Measurements from ENCODE around the gene KHK. TPM values are rescaled to one million over a fixed set of nuclear protein-coding genes. Genes with fewer than 3 reads are reported as not detected.

Gene KHK
- total RNA-seq, 4 donors from 2014 or later: 1.2 to 6.1 (median 1.9) TPM

DNA sequence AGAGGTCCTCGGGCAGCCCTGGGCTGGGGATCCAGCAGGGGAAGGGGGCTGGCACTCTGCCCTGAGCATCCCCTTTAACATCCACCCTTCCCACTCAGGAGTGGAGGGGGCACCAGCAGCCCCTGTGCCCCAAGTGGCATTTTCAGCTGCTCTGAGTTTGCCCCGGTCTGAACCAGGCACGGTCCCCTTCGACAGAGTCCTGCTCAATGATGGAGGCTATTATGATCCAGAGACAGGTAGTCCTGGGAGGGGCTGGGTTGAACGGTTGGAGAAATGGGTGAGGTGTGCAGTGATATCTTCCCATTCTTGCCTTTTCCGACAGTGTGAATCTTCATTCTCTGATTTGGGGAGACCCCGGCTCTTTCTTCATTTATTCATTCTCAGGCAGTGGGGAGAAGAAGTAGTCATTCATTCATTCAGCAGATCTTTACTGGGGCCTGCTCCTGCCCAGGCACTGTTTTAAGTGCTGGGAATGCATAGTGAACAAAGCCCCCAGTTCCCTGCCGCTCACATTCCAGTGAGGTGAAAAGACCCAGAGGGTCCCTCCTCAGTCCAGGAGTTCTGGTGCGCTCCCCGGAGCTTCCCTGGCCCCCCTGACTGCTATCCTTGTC, 1.4 kb upstream of the KHK start:
- ATAC-seq: no peak
- Histone ChIP-seq H3K4me1 (peaks cover 6 to 83% (median 35%) of the 10 kb centered on the region in 3 donors), H3K4me3 (peak overlapping the region; percentile 58 to 65), H3K36me3 (peaks cover 0 to 19% of the 10 kb centered on the region in 2 donors), H3K27ac (peak overlapping the region; percentile 79 to 98 (median 90)), H3K9me3 (no peaks in the 10 kb centered on the region), H3K27me3 (no peaks in the 10 kb centered on the region)
- 43 to 67% methylated on average over 1 to 3 of the region's 10 CpGs for WGBS, 2 donors (ENCODE audit: low coverage in 1 of 2)
- TF ChIP-seq POLR2AphosphoS5 (IDR thresholded peaks at IDR 0.05) (no peak), POLR2A (IDR thresholded peaks at IDR 0.05) (no peak), EP300 (IDR thresholded peaks at IDR 0.05) (no peak)
- TF ChIP-seq, protein P1, sequence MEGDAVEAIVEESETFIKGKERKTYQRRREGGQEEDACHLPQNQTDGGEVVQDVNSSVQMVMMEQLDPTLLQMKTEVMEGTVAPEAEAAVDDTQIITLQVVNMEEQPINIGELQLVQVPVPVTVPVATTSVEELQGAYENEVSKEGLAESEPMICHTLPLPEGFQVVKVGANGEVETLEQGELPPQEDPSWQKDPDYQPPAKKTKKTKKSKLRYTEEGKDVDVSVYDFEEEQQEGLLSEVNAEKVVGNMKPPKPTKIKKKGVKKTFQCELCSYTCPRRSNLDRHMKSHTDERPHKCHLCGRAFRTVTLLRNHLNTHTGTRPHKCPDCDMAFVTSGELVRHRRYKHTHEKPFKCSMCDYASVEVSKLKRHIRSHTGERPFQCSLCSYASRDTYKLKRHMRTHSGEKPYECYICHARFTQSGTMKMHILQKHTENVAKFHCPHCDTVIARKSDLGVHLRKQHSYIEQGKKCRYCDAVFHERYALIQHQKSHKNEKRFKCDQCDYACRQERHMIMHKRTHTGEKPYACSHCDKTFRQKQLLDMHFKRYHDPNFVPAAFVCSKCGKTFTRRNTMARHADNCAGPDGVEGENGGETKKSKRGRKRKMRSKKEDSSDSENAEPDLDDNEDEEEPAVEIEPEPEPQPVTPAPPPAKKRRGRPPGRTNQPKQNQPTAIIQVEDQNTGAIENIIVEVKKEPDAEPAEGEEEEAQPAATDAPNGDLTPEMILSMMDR (IDR thresholded peaks at IDR 0.05): no peak

GRCh38 chr2:27085673-27086089, 891 bp upstream of the KHK start:
- Histone ChIP-seq H3K9me3 (no peaks in the 10 kb centered on the region), H3K36me3 (peaks cover 0 to 19% of the 10 kb centered on the region in 2 donors), H3K27ac (peak overlapping the region; percentile 79 to 98 (median 90)), H3K4me3 (peak overlapping the region; percentile 58 to 65), H3K4me1 (peaks cover 6 to 78% (median 30%) of the 10 kb centered on the region in 3 donors), H3K27me3 (no peaks in the 10 kb centered on the region)
- no CpG with 5 or more reads among the region's 38 CpGs for WGBS, 2 donors (ENCODE audit: low coverage in 1 of 2)
- TF ChIP-seq POLR2A (IDR thresholded peaks at IDR 0.05) (peak in 1 of 2 donors; percentile 31), EP300 (IDR thresholded peaks at IDR 0.05) (no peak), POLR2AphosphoS5 (IDR thresholded peaks at IDR 0.05) (peak; percentile 69)
- TF ChIP-seq, protein P1 (IDR thresholded peaks at IDR 0.05): peak in 3 of 4 experiments; percentile 33 to 84 (median 48)
- ATAC-seq: peak; percentile 60

DNA sequence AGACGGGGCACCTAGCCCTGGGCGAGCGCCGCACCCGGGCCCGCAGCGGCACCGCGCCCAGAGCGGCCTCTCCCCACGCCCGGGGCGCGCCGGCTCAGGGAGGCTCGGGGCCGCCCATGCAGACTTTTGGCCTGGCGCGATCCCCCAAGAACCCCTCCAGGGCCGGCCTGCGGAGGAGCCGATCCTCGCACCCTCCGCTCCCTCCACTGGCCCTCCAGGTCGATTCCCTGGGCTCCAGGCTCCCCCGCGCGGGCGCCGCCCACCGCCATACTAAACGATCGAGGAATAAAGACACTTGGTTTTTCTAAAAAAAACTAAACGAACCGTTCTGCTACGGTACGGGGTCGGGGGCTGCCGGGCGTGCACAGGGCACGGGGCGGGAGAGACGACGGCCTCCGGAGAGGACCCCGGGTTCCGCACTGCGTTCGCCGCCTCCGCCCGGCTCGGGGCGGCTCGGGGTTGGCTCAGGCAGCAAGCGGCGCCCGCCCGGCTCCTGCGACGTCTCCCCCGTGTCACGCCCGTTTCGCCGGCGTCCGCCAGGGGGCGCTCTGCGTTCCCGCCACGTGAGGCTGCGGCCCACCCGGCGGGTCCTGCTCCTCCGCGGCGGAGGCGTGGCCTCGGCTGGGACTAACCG, 365 bp upstream of the KHK start:
- WGBS, 2 donors (ENCODE audit: low coverage in 1 of 2): 0% methylated on average over 15 of the region's 81 CpGs; no CpG with 5 or more reads in 1 of the 2 donors
- ATAC-seq: peak; percentile 95
- peaks cover 6 to 73% (median 28%) of the 10 kb centered on the region in 3 donors for H3K4me1 ChIP-seq
- H3K9me3 ChIP-seq: no peaks in the 10 kb centered on the region
- H3K4me3 ChIP-seq: peak overlapping the region; percentile 58 to 65
- peaks cover 0 to 19% of the 10 kb centered on the region in 2 donors for H3K36me3 ChIP-seq
- H3K27me3 ChIP-seq: no peaks in the 10 kb centered on the region
- TF ChIP-seq EP300 (IDR thresholded peaks at IDR 0.05): no peak
- TF ChIP-seq POLR2A (IDR thresholded peaks at IDR 0.05): peak; percentile 77 to 81
- peak; percentile 80 for TF ChIP-seq POLR2AphosphoS5 (IDR thresholded peaks at IDR 0.05)
- TF ChIP-seq, protein P1 (IDR thresholded peaks at IDR 0.05): peak in 3 of 4 experiments; percentile 96 to 99 (median 98)
- peak overlapping the region; percentile 79 to 98 (median 90) for H3K27ac ChIP-seq

GRCh38 chr2:27087823-27088410, 1.3 kb downstream of the KHK start:
- no peak for TF ChIP-seq POLR2A (IDR thresholded peaks at IDR 0.05)
- TF ChIP-seq, protein P1 (IDR thresholded peaks at IDR 0.05): no peak
- no peak for TF ChIP-seq POLR2AphosphoS5 (IDR thresholded peaks at IDR 0.05)
- no peak for TF ChIP-seq EP300 (IDR thresholded peaks at IDR 0.05)
- no peak for ATAC-seq
- WGBS, 2 donors (ENCODE audit: low coverage in 1 of 2): 68 to 82% methylated on average over 3 of the region's 5 CpGs
- peaks cover 0 to 12% of the 10 kb centered on the region in 2 donors for H3K36me3 ChIP-seq
- no peak overlapping the region for H3K4me3 ChIP-seq
- H3K27ac ChIP-seq: no peak overlapping the region
- H3K27me3 ChIP-seq: no peaks in the 10 kb centered on the region
- H3K4me1 ChIP-seq: peaks cover 4 to 56% (median 11%) of the 10 kb centered on the region in 3 donors
- H3K9me3 ChIP-seq: no peaks in the 10 kb centered on the region
